Ramos (cell line): ENCODE data around the gene TMEM266.

ENCODE experiments used
- in situ Hi-C: fragments of 300-500 bp; cut with MboI; formaldehyde crosslinking; loops from one replicate; pipeline ENCODE4 v1.14.3; 2022; ENCODE audit warnings: low sequenced_read_pairs; ENCODE audit not compliant: unreplicated experiment

The TMEM266 gene

DNA sequence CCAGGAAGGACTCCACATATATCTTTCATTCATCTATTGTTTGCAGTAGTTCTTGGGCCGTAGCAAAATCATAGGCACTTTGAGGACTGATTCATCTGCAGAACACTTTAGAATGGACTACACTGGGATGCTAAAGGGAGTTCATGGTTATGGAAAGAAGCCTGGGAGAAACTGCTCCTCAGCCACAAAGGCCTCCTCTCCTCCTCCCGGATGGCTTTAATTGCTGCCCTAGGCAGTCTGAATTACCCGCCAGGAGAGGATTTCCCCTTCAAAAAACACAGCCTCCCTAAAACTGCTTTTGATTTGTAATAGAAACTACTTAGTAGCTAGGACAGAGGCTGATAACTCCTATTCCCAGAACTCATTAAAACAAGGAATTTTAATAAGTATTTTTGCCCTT, 4.6 kb downstream of the TMEM266 start:
- in situ Hi-C loops: no loop called here

DNA sequence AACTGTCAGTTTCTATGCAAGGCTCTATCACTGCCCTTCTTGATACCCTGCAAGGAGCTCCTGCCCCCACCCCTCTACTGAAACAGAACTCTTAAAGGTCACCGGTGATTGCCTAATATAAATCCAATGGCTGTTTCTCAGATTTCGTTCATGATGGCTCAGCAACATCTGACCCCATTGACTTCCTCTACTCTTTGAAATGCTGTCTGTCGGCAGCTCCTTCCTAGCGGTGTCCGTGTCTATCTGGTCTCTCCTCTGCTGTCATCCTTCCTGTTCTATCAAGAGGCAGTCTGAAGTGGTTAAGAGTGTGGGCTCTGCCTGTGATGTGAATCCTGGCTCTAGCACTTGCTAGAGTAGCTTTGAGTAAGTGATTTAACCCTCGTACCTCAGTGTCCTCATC, 5.5 kb downstream of the TMEM266 start:
- in situ Hi-C loops: no loop called here

GRCh38 chr15:76065793-76066192, 6.0 kb downstream of the TMEM266 start:
- in situ Hi-C loops: no loop called here

- in situ Hi-C loops: no loop called here
These were observed 10.4 kb downstream of the TMEM266 start for GRCh38 chr15:76070192-76070591.

- in situ Hi-C loops: no loop called here
These were observed 11.3 kb downstream of the TMEM266 start for GRCh38 chr15:76070921-76071635.

DNA sequence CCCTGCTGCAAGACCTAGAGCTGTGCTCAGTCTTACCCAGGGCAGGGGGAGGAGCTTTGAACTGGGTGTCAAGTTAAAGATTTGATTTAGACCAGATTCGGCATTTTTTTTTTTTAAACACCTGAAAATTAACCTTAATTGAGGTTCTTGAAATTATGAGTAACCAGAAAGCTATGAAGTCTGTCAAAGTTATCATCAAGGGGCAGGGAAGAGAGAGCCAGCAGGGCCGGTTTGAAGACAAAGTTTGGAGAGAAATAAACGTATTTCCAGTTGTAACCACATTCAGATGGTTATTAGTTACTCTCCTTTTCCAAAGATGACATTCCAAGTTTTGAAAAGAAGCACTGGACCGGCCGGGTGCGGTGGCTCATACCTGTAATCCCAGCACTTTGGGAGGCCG, 12.0 kb downstream of the TMEM266 start:
- in situ Hi-C loops: no loop called here

GRCh38 chr15:76073554-76073953, 13.8 kb downstream of the TMEM266 start:
- in situ Hi-C loops: no loop called here

DNA sequence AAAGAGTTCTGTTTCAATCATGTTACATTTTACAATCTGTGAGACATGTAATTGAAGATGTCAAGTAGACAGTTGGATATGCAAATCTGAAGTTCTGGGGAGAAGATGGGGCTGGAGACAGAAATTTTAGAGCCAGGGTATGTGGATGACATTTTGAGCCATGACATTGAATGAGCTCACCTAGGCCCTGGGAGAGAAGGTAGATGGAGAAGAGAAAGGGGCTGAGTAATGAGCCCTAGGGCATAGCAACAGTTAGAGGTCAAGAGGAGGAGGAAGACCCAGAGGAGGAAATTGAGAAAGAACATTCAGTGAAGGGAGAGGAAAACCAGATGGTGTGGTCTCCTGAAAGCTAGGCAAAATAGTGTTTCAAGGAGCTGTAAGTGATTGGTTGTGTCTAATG, 15.3 kb downstream of the TMEM266 start:
- in situ Hi-C loops: no loop called here

- in situ Hi-C loops: no loop called here
These were observed 18.6 kb downstream of the TMEM266 start for GRCh38 chr15:76078285-76078877.

- in situ Hi-C loops: no loop called here
These were observed 24.5 kb downstream of the TMEM266 start for GRCh38 chr15:76084256-76084655.

GRCh38 chr15:76098685-76099084, 38.9 kb downstream of the TMEM266 start:
- in situ Hi-C loops: no loop called here

GRCh38 chr15:76099388-76099787, 39.6 kb downstream of the TMEM266 start:
- in situ Hi-C loops: no loop called here

GRCh38 chr15:76100361-76100760, 40.6 kb downstream of the TMEM266 start:
- in situ Hi-C loops: no loop called here

- in situ Hi-C loops: no loop called here
These were observed 41.9 kb downstream of the TMEM266 start for GRCh38 chr15:76101655-76102054.

GRCh38 chr15:76105391-76105790, 45.6 kb downstream of the TMEM266 start:
- in situ Hi-C loops: no loop called here

DNA sequence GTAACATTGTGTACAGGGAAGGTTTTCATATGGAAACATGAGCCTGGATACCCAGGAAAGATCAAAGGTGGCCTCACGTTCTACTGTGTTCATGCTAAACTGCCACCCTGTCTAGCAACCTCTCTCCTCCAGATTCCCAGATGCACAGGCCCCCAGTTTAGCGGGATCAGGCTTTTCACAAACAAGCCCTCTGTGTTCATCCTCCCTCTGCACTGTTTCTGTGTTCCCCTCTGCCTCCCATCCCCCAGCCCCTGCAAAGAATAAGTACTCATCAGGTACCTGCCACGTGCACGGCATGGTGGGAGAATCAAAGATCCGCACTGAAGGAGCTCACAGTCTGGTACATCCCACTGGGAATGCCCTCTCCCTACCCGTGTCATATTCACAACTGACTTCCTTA, 46.1 kb downstream of the TMEM266 start:
- in situ Hi-C loops: no loop called here

GRCh38 chr15:76107169-76107568, 47.4 kb downstream of the TMEM266 start:
- in situ Hi-C loops: no loop called here

DNA sequence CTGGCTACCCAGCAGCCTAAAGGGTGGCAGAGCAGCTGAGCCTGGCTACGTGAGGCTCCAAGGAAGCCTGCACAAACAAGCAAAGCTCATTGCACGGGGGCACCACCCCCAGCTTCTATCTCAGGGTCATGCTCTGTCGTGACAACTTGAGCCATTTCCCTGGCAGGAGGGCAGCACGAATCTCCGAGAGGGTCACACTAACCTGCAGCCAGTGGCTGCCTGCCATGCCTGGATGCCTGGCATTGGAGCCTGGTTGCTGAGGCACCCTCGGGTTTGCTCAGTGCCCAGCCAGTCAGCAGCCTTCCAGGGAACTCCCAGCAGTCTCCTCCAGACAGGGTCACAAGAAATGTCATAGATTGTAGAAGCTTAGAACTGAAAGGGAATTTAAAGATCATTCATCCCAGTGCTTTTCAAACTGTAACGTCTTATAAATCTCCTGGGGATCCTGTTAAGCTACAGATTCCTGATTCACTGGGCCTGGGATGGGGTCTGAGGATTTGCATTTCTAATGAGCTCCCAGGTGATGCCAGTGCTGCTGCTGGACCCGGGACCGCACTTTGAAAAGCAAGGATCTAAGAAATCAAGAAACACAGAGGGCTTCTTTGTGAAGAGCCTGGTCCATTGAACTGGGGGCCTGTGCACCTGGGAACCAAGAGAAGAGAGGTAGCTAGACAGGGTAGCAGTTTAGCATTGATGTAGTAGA, 48.4 kb downstream of the TMEM266 start:
- in situ Hi-C loops: no loop called here

DNA sequence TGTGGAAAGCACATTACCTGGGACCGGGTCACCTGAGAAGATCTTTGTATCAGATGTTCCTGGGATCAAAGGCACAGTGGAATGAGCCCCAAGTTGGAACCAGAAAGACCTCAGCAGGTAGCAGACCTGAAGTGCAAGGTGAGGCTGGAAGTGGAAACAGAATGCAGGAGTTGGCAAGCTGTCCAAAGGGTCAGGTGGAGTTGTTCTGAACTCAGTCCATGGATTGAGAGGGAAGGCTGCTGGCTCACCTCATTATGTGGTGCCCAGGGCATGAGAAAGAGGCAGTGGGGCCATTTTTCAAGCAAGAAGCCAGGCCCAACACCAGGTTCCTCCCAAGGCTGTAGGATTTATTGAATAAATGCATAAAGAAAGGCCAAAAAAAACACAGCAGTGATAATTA, 49.3 kb downstream of the TMEM266 start:
- in situ Hi-C loops: no loop called here

DNA sequence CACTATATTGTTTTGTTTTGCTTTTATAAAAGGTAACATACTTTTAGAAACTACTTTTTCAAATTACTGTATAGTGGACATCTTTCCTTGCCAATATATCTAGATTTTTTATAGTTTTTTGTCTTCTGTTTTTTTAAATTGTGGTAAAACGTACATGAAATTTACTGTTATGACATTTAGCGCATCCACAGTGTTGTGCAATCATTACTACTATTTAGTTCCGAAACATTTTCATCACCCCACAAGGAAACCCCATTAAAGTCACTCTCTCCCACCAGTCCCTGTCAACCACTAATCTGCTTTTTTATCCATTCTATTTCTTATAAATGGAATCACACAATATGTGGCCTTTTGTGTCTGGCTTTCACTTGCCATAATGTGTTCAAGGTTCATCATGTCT, 54.8 kb downstream of the TMEM266 start:
- in situ Hi-C loops: no loop called here

GRCh38 chr15:76116138-76116885, 56.5 kb downstream of the TMEM266 start:
- in situ Hi-C loops: no loop called here
